T47D (cell line): Measurements from ENCODE around the gene SYCP3.

ENCODE experiments used
- DNase-seq, 2 experiments: peaks; one replicate each; pipeline versions ENCODE4 v3.0.0 to v3.0.0-alpha.2; 2011 to 2012; ENCODE audit warnings: low read depth in 1 of 2, low spot score in 1 of 2
- JUND ChIP-seq: IDR thresholded peaks from 2 replicates; pipeline ENCODE4 v1.6.1; 2012; ENCODE audit warnings: low read depth
- in situ Hi-C: cut with HindIII; loops from 2 replicates; pipeline ENCODE4 v1.10.0; 2016; ENCODE audit warnings: low sequenced_read_pairs, low pct_unique_long_range_greater_than_20kb

The SYCP3 gene

DNA sequence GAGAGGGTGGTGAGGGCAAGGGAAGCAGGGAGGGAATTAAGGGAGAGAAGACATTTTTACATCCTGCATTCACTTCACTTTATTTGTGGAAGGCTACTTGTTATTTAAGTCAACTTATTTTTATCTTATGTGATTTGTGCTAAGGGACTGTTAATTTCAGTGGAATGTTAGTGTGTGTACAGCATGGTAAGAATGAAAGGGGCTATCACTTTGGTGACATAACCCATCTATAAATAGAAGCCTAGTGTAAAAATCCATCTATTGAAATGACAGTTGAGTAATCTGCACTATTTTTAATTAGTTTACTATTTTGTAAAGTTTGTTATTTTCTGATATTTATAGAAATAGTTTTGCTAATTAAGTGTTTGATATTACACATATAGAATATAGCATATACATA is 58.6 kb downstream of the SYCP3 start:
- in situ Hi-C loops = no loop called here
- no peak for DNase-seq
- no peak for TF ChIP-seq JUND

DNA sequence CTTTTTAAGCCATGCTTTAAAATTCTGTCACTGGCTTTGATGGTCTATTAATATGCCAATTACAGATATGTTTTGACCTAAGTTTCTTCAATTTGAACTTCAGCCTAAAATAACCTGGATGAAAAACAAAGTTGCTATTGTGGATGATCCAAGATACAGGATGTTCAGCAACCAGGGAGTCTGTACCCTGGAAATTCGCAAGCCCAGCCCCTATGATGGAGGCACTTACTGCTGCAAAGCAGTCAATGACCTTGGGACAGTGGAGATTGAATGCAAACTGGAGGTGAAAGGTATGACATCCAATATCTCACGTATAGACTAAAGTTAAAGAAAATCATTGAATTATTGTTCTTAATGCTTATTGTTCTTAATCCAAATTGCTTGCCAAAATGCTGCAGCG is 59.0 kb downstream of the SYCP3 start:
- in situ Hi-C loops = no loop called here
- no peak for DNase-seq
- no peak for TF ChIP-seq JUND
